GM19035 (cell line): ENCODE data around the gene VKORC1.
"Not testable (repeated sequence)": the region's sequence is repeated elsewhere in the genome, so short reads cannot be mapped to it uniquely, and the experiment has no call there.

Experiments used
- ATAC-seq: cut with Tn5 transposase; IDR thresholded peaks from one replicate; pipeline ENCODE4 v1.9.1; 2021; ENCODE audit not compliant: unreplicated experiment

VKORC1 gene

DNA sequence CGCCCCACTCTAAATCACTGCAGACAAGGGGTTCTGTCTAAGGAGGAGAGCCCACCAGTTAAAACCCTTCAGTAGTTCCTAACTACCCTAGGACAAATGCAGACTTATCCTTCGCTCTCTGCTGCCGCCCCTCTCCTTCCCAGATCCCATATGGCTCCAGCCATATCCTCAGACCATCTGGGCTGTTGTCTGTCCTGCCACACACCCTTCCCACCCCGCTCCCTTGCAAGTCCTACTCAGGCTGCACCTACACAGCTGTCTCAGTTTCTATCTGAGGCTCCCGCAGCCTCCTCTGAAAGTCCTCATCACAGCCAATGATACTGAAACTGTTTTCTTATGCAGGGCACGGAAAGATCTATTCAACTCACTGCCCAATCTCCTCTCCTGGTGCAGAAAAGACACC, 12.9 kb upstream of the VKORC1 start:
- peak; percentile 48 for ATAC-seq

DNA sequence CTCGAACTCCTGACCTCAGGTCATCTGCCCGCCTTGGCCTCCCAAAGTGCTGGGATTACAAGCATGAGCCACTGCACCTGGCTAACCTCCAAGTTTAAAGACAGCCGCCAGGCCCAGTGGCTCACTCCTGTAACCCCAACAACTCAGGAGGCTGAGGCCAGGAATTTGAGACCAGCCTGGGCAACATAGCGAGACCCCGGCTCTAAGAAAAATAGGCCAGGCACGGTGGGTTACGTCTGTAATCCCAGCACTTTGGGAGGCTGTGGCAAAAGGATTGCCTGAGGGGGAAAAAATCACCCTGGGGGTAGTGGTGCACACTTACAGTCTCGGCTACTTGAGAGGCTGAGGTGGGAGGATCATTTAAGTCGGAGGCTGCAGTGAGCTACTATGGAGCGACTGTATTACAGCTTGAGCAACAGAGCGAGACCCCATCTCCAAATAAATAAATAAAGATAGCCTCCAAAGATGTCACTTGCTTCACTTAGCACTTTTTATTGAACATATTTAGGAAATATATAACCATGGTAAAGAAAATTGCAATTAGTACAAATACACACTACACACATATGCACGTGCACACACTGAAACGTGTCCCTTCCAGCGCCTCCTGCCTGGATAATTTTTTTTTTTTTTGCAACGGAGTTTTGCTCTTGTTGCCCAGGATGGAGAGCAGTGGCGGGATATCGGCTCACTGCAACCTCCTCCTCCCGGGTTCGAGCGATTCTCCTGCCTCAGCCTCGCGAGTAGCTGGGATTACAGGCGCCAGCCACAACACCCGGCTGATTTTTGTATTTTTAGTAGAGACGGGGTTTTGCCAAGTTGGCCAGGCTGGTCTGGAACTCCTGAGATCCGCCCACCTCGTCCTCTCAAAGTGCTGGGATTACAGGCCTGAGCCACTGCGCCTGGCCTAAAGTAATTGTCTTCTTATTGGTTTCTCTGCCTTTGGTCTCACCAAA, 12.2 kb upstream of the VKORC1 start:
- ATAC-seq, result no peak

DNA sequence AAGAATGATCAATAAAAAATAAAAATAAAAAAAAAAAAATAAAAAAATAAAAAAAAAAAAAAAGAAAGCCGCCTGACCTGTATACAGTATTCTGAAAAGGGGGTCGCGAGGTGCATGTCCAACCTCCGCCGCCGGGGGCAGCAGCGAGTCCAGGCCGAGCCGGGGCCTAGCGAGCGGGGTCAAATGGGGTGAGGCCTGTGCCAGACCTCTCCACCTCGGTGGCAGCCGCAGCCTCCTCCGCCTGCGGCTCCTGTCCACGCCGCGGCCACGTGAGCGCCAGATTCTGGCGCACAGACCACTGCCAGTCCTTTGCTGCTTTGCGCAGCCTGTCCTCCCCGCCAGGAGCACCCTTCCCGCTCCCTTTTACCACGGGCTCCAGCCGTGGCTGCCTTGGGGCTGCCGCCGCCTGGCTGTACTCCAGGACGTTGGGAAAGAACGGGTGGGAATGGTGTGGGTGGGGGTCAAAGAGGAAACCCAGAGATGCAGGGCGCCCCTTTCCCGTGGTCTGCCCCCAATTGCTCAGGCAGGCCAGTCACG, 11.1 kb upstream of the VKORC1 start:
- ATAC-seq, result no peak

DNA sequence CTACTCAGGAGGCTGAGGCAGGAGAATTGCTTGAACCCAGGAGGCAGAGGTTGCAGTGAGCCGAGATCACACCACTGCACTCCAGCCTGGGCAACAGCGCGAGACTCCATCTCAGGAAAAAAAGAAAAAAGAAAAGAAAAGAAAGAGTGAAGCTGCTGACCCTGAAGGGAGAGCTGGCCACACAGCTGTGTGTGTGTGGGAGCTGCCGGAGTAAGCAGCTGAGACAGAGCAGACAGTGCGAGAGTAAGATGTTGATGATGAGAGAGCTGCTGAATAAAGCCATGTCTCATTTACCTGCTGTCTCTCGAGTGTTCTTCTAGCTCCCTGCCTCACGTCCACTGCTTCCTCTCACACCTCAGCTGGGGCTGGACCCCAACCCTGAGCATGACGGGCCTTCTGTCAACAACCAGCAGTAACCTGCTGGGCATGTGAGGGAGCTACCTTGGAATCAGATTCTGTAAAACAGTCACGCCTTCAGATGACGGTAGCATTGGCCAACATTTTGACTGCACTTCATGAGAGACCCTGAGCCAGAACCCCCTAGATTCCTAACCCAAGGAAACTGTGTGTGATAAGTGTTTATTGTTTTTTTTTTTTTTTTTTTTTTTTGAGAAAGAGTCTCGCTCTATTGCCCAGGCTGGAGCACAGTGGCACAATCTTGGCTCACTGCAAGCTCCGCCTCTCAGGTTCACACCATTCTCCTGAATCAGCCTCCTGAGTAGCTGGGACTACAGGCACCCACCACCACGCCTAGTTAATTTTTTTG, 6.5 kb upstream of the VKORC1 start:
- ATAC-seq, result not testable (repeated sequence)

DNA sequence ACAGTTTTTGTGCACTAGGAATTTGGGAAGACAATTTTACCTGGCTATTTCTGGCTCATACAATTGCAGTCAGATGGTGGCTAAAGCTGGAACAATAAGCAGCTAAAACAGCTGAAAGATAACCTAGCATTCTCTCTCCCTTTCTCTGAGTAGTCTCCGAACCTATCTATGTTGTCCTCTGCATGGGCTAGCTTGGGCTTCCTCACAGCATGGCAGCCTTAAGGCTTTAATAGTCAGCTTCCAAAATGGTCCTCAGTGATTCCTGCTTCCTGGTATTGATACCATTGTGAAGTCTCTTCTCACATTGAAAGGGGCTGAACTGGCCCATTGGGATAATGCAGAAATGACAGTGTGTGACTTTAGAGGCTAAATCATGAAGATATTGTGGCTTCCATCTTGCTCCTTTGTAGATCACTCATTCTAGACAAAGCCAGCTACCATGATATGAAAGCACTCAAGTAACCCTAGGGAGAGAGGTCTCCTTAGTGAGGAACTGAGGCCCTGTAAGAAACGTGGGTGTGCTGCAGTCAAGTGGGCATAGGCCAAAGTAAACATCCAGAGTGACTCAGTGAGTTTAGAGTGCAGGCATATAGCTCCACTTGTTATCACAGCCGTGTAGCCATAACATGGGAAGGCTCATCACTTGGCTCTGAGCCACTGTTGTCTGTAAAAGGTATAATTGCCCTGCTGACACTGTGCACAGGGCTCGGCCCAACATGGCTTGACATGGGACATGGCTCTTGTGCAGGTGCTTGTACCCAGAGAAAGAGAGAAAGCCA, 5.5 kb upstream of the VKORC1 start:
- ATAC-seq, result no peak

DNA sequence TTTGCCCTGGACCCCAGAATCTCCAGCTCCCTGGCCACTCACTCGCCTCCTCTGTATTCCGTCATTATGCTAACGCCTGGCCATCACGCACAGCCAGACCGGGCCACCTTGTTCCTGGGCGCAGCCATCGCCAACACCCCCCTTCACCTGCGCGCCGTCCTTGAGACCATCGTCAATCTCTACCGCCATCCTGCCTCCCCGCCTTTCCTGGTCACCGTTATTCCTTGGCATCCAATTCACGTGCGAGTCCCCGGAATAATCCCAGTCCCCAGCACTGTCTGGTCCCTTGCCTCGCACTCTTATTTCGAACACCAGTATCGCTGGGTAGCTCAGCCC, 541 bp downstream of the VKORC1 start:
- ATAC-seq, result no peak

DNA sequence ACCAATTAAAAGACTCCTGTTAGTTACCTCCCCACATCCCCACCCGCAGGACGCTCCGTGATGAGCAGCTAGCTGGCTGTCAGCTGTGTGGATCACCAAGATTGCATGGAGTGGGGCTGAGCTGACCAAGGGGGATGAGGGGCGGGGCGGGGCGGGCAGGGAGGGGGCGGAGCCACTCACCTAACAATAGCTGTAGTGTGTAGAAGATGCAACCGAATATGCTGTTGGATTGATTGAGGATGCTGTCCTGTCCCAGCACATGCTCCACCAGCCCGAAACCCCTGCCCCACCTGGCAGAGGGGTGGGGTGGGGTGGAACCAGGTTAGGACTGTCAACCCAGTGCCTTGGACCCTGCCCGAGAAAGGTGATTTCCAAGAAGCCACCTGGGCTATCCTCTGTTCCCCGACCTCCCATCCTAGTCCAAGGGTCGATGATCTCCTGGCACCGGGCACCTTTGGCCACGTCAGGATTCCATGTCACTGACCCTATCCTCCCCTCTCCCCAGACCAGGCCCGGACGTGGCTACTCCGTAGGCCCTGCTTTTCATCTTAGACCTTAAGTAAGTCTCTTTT, 1.4 kb downstream of the VKORC1 start:
- no peak for ATAC-seq

DNA sequence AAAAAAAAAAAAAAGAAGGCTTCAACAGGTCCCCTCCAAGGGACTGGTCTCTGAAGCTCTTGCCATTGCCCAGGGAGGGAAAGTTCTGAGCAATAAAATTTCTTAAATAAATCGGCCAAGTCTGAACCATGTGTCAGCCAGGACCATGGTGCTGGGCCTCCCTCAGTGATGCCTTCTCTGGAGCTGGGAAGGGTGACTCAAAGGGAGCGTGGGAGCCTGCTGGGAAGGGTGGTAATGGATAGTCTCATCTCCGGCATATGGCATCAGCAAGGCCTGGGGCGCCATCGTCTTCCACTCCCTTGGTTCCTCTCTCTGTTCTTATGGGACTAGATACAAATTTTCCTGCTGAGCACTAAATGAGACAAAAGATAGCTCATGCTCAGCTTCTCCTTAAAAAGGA, 2.3 kb downstream of the VKORC1 start:
- no peak for ATAC-seq

DNA sequence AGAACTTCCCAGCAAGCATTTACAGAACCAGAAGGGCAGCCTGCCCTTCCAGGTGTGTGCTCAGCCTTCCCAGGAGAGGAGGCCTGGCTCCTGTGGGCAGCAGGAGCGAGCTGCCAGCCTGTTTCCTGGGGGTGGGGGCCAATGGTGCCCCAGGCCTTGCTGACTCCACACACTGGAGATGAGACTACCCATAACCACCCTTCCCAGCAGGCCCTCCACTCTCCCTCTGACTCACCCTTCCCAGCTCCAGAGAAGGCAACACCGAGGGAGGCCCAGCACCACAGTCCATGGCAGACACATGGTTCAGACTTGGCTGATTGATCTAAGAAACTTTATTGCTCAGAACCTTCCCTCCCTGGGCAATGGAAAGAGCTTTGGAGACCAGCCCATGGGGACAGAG, 4.1 kb downstream of the VKORC1 start:
- no peak for ATAC-seq

DNA sequence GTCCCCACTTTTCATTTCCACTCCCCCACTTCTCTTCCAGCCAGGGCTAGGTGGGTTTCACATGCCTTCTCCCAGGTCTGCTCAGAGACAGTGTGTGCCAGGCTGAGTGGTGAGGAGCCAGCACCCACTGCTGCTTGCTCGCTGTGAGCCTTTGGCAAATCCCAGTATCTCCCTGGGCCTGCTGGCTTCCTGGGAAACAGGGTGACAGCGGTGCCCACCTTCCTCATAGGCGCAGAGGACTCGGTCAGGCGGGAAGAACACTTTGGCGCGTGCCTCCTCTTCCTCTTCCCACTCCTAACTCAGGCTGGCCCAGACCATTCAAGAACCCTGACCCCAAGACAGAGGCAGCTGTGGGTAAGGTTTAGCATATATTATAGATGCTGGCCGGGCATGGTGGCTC, 5.4 kb downstream of the VKORC1 start:
- ATAC-seq, result no peak

DNA sequence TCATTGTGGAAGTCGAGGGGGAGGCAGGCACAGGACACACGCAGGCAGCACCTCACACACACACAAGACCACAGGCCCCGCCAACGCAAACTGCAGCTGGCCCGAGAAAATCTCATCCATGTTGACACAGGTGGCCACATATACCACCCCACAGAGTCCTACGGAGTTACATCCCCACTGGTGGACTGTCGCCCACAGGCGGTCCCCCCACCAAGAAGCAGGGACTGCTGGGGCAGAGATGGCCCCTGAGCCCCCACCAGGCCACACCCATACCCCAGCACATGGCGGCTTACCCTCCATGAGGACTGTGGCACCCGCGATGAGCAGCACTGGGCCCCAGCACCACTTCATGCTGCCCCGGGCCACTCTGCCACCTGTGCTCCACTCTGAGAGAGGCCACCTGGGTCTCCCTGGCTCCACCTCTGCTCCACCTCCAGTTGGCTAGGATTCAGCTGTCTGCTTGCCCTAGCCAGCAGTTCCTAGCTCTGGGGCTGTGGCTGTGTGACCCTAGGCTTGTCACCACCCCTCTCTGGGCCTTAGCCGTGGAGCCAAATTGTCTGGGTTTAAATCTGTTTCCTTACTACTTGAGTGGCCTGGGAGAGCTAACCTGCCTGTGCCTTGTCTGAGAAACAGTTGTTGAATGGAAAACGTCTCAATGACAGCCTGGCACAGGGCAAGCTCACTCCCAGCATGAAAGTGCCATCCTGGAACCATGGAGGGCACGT, 6.0 kb downstream of the VKORC1 start, which contains the start of gene PRSS53:
PRSS53 (minus strand) TSS at position 485 of the 725 bp plus-strand sequence; CDS start at position 351, 134 bp downstream.
- ATAC-seq, result no peak

DNA sequence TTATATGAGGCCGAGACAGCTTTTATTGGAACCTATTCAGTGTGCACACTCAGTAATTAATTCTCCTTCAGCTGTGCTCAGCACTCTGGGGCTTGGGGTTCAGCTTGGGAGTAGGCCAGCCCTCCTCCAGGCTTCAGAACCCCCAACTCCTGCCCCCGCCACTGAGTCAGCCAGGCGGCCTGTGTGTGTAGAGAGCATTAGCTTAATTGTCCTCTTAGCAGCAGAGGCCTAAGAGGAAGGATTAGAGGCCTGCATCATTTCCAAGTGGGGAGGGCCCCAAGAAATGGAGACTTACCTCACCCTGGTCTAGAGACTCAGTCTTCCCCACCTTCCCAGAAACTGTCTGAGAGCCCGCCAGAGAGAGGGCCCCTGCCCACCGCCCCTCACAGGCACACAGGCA, 6.6 kb downstream of the VKORC1 start:
- ATAC-seq, result no peak

DNA sequence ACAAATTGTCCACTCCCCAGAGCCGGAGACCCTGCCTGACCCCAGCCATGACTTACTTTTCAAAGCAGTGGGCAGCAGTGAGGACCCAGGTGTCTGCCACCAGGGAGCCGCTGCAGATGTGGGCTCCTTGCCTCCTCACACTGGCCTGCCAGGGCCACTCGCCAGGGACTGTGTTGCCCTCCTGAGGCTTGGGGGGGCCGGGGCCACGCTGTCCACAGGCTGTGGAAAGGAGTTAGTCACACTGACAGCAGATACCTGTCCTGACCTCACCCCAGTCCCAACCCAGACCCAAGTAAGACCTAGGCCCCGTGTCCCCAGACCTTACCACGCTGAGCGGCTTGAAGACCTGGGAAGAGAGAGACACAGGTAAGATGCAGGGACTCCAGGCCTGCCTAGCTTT, 7.1 kb downstream of the VKORC1 start:
- ATAC-seq, result no peak

DNA sequence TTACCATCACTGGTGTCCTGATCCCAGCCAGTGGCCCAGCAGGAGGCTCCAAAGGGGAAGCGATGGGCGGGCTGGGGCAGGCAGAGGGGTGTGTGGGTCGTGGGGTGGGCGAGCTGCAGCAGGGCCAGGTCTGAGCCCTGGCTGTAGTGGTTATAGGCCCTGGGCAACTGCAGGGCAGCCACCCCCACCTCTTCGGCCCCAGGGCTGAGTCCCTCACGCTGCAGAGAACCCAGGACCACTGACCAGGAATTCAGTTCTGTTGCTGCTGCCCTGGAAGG, 8.0 kb downstream of the VKORC1 start:
- no peak for ATAC-seq

DNA sequence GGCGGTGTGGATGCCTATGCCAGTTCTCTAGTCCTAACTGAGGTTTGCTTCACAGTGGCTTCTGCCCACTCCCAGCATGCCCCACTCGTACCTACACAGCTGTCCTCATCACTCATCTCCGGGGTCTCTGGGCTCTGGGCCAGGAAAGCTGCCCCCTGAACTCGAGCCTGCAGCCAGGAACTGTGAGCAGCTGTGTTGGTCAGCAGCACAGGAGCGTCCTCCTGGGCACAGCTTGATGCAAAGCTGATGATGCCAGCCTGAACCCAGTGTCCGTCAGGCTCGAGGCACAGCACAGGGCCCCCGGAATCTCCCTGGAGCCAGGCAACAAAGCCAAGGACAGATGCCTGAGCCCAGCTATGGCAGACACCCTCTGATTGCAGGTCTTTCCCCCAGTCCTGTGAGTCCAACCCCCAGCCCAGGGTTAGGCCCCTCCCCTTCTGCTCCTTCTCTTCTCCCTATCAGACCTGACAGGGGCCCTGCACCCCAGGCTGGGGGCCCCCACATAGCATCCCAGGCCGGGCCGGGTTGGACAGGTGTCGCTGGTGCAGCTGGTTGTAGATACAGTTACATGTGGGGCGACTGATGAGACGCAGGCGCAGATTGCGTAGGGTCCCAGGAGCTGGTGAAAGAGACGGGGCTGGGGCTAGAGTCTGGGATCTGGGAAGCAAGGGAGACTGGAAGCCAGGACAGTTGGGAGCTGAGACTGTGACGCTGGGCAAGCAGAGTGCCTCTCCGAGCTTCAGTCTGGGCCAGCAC, 8.5 kb downstream of the VKORC1 start:
- no peak for ATAC-seq

DNA sequence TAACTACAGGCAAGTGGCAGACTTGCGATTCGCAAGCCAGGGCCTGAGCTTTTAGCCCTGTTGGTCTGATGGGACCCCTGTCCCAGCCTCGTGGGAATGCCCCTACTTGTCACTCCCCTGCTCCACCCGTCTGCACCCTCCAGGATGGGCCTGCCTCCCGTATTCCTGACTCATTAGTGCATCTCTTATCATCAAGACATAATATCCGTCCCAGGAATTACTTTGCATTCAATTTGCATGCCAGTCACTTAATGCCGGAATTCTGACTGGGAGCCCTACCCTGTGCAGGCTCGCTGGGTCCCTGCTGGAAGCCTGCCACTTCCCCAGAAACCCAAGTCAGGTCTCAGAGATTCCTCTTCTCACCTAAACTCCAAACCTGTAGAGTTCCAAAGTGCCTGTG, 9.2 kb downstream of the VKORC1 start:
- ATAC-seq, result no peak

DNA sequence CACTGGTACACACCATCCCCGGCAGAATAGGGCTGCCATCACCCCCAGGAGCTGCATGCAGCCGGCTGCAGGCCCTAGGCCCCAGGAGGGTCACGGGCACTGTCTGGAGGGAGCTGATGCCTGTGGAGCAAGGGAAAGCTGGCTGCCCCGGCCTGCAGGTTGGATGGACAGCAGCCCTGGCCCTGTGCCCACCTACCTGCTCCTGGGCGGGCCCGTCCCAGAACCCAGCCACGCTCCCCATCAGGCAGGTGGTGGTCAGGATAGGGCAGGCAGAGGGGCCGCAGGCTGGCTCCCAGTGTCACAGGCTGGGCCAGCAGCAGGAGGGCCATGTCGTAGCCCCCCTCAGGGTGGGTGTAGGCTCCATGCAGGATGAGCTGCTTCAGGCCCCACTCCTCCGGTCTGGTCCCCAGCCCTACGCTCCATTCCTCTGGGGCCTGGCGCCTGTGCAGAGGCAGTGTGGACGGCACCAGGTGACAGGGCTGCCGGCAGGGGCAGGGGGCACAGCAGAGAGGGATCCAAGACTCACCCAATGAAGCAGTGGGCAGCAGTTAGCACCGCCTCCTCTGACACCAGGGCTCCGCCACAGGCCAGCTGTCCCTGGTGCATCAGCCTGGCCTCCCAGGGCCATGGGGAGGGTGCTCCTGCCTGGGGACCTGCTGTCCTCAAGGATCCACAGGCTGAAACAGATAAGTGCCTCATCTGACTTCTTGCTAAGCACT, 9.9 kb downstream of the VKORC1 start:
- ATAC-seq, result no peak

DNA sequence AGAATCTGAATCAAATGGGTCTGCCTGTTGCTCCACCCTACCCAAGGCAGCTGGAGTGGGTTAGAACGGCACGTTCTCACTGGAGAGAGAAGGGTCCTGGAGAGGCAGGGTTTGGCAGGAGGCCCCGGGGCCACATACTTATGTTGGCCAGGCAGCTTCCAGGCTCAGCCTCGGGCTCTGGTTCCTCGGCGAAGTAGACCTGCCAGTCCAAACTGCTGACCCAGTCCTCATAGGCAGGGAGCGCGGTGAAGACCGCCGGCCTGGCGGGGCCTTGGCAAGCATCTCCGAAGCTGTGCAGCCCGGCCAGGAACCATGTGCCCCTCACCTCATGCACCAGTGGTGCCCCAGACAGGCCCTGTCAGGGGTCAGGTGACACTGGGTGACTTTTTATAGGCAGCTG, 10.6 kb downstream of the VKORC1 start:
- ATAC-seq, result no peak

DNA sequence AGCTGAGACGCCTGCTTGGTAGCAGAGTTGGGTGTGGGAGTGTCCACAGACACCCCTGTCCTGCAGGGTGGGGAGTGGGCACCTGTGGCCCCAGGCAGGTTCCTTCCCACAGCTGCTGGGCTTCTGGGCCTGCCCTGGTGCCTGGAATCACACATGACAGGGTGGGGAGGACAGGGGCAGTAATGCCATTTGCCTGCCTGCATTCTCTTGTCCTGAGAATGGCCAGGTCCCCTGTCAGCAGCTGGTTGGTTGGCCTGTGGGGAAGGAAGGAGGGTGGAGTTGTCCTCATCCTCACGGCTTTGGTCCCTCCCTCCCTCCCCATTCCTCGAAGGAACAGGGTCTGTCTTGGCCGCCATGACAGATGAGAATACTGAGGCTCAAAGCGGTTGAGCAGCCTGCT, 11.0 kb downstream of the VKORC1 start:
- no peak for ATAC-seq
